Measurements from ENCODE around the gene MYH7.

GRCh38 chr14:23392613-23393012 is 42.8 kb downstream of the MYH7 start:
- TF ChIP-seq CTCF (conservative IDR thresholded peaks at IDR 0.05) (no peak), ZFX (IDR thresholded peaks at IDR 0.05) (no peak)

All from C4-2B (cell line).